SK-N-SH (cell line): ENCODE results near the gene PRRT1B. TPM values are rescaled to one million over a fixed set of nuclear protein-coding genes. Genes with fewer than 3 reads are reported as not detected.

Experiments
- CTCF ChIA-PET: fragments of 300-600, 350-600 bp; formaldehyde crosslinking; extraction: SDS; loops from one replicate; lab custom pipeline; 2021; lab: Yijun Ruan, JAX
- POLR2A ChIA-PET: fragments of 350-600 bp; sonication (Branson Sonifier 250); formaldehyde crosslinking; extraction: SDS; loops from one replicate; lab custom pipeline; 2020; ENCODE audit warnings: antibody characterized with exemption, inconsistent platforms; lab: Yijun Ruan, JAX
- DNase-seq: peaks from one replicate; pipeline ENCODE4 v3.0.0; 2012
- H2AFZ ChIP-seq: fragments of 200-600 bp; sonication (generic); 2 replicates; pipeline ENCODE4 v1.8.1; 2016; ENCODE audit warnings: antibody characterized with exemption, mild to moderate bottlenecking, low read depth
- H3F3A ChIP-seq: fragments of 200-600 bp; sonication (generic); replicated peaks from 2 replicates; pipeline ENCODE3; 2016; ENCODE audit warnings: antibody characterized with exemption, mild to moderate bottlenecking; ENCODE audit not compliant: insufficient read depth
- H3K27ac ChIP-seq, 2 experiments: fragments of 200-500 bp in 1 of 2; fragments of 200-600 bp in 1 of 2; sonication (Bioruptor generic) in 1 of 2; sonication (generic), shearing (Covaris generic) in 1 of 2; 2 replicates each; pipeline versions ENCODE4 v1.5.1 to v1.6.1; 2014 to 2016; ENCODE audit warnings: low read depth in 2 of 2, inconsistent platforms in 1 of 2, low read length in 1 of 2, mild to moderate bottlenecking in 1 of 2, mixed read lengths in 1 of 2
- H3K27me3 ChIP-seq: fragments of 200-600 bp; sonication (generic), shearing (Covaris generic); 2 replicates; pipeline ENCODE4 v1.6.1; 2016; ENCODE audit warnings: mixed run types; ENCODE audit not compliant: insufficient read depth
- H3K36me3 ChIP-seq, 2 experiments: fragments of 200-500 bp in 1 of 2; fragments of 200-600 bp in 1 of 2; sonication (Bioruptor generic) in 1 of 2; sonication (generic) in 1 of 2; replicated peaks in 1 of 2; 2 replicates each; pipeline versions ENCODE3 to v1.5.1; 2014 to 2016; ENCODE audit warnings: low read length in 1 of 2, mild to moderate bottlenecking in 1 of 2; ENCODE audit not compliant: insufficient read depth in 2 of 2, control insufficient read depth in 1 of 2
- H3K4me1 ChIP-seq, 2 experiments: fragments of 200-500 bp in 1 of 2; fragments of 200-600 bp in 1 of 2; sonication (Bioruptor generic) in 1 of 2; sonication (generic), shearing (Covaris generic) in 1 of 2; 2 replicates each; pipeline versions ENCODE4 v1.5.1 to v1.6.1; 2014 to 2016; ENCODE audit warnings: low read depth in 1 of 2, low read length in 1 of 2, mixed run types in 1 of 2; ENCODE audit not compliant: insufficient read depth in 2 of 2, control insufficient read depth in 1 of 2
- H3K4me2 ChIP-seq: fragments of 200-600 bp; sonication (generic), shearing (Covaris generic); 2 replicates; pipeline ENCODE4 v1.6.1; 2017; ENCODE audit warnings: mixed run types
- H3K4me3 ChIP-seq, 2 experiments: fragments of 200-500 bp in 1 of 2; fragments of 200-600 bp in 1 of 2; sonication (Bioruptor generic) in 1 of 2; sonication (generic), shearing (Covaris generic) in 1 of 2; 2 replicates each; pipeline versions ENCODE4 v1.5.1 to v1.8.1; 2014 to 2016; ENCODE audit warnings: low read depth in 2 of 2, inconsistent platforms in 1 of 2, low read length in 1 of 2, mild to moderate bottlenecking in 1 of 2, mixed read lengths in 1 of 2, moderate library complexity in 1 of 2
- H3K79me2 ChIP-seq: fragments of 200-600 bp; sonication (generic); 2 replicates; pipeline ENCODE4 v1.8.1; 2017; ENCODE audit warnings: mild to moderate bottlenecking; ENCODE audit not compliant: insufficient read depth
- H3K9ac ChIP-seq: fragments of 200-600 bp; sonication (generic); 2 replicates; pipeline ENCODE4 v1.6.1; 2017; ENCODE audit warnings: mixed run types
- H3K9me2 ChIP-seq: fragments of 200-600 bp; sonication (generic); 2 replicates; pipeline ENCODE4 v1.6.1; 2017; ENCODE audit warnings: mixed run types
- H3K9me3 ChIP-seq: fragments of 200-600 bp; sonication (generic); 2 replicates; pipeline ENCODE4 v1.6.1; 2017; ENCODE audit warnings: mixed run types, mild to moderate bottlenecking, moderate library complexity
- H4K20me1 ChIP-seq: fragments of 200-600 bp; sonication (generic); 2 replicates; pipeline ENCODE4 v1.6.1; 2017; ENCODE audit warnings: mild to moderate bottlenecking, mixed run types; ENCODE audit not compliant: insufficient read depth
- ELF1 ChIP-seq: IDR thresholded peaks from 2 replicates; pipeline ENCODE4 v1.4.0; 2012
- FOXM1 ChIP-seq: IDR thresholded peaks from 2 replicates; pipeline ENCODE4 v1.4.0; 2012; ENCODE audit warnings: low read depth, mild to moderate bottlenecking
- GABPA ChIP-seq: IDR thresholded peaks from 2 replicates; pipeline ENCODE4 v1.4.0; 2012; ENCODE audit warnings: low read depth, mild to moderate bottlenecking
- PBX3 ChIP-seq: IDR thresholded peaks from 2 replicates; pipeline ENCODE4; 2012
- RCOR1 ChIP-seq: fragments of 150-350 bp; IDR thresholded peaks from 2 replicates; pipeline ENCODE4 v1.6.1; 2017; ENCODE audit warnings: antibody characterized with exemption, low read length
- SMC3 ChIP-seq: IDR thresholded peaks from 2 replicates; pipeline ENCODE4 v1.6.1; 2012; ENCODE audit warnings: low read depth, low read length, improper control_type of control experiment
- TEAD4 ChIP-seq: IDR thresholded peaks from 2 replicates; pipeline ENCODE4 v1.4.0; 2012; ENCODE audit warnings: mild to moderate bottlenecking, borderline replicate concordance; ENCODE audit not compliant: insufficient read depth
- USF1 ChIP-seq: IDR thresholded peaks from 2 replicates; pipeline ENCODE4 v1.4.0; 2012; ENCODE audit warnings: low read depth, borderline replicate concordance
- USF2 ChIP-seq: fragments of 150-350 bp; IDR thresholded peaks from 2 replicates; pipeline ENCODE4 v1.6.1; 2017; ENCODE audit warnings: antibody characterized with exemption, low read length, low read depth, borderline replicate concordance
- WGBS: methylation state at CpG from one replicate; pipeline ENCODE4 v1.1.6; 2017; ENCODE audit warnings: low lambda C conversion rate; 5-methylcytosine and 5-hydroxymethylcytosine counted together
- polyA plus RNA-seq, 3 experiments: library from polyadenylated mRNA; depleted of rRNA; stranded (reverse); fragments of >200 nt; gene quantifications; 2 replicates each; pipeline ENCODE4 v1.2.3, GENCODE V29; 2012
- TF ChIP-seq, protein P1 (sequence below): fragments of 150-350 bp; IDR thresholded peaks from 2 replicates; pipeline ENCODE4 v1.6.1; 2016; ENCODE audit warnings: mild to moderate bottlenecking, low read depth, low read length
- TF ChIP-seq, protein P2 (sequence below): fragments of 200-600 bp; sonication (generic); IDR thresholded peaks from 2 replicates; pipeline ENCODE4 v1.6.1; 2017; ENCODE audit warnings: antibody characterized with exemption, mild to moderate bottlenecking, moderate library complexity

The PRRT1B gene
- polyA plus RNA-seq, 1 of the 3 experiments (the other 2 are of a cell fraction), result not detected

- Histone ChIP-seq H3K4me3 (no peak overlapping the region), H3K9me2 (no peaks in the 10 kb centered on the region), H3K4me2 (no peak overlapping the region)
- TF ChIP-seq TEAD4 (no peak), GABPA (no peak), PBX3 (no peak), FOXM1 (no peak), RCOR1 (no peak), USF2 (no peak)
- TF ChIP-seq, protein P1, sequence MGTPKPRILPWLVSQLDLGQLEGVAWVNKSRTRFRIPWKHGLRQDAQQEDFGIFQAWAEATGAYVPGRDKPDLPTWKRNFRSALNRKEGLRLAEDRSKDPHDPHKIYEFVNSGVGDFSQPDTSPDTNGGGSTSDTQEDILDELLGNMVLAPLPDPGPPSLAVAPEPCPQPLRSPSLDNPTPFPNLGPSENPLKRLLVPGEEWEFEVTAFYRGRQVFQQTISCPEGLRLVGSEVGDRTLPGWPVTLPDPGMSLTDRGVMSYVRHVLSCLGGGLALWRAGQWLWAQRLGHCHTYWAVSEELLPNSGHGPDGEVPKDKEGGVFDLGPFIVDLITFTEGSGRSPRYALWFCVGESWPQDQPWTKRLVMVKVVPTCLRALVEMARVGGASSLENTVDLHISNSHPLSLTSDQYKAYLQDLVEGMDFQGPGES, result no peak
- TF ChIP-seq, all 33 proteins: peak for 0
- ChIA-PET POLR2A (interaction anchor here (1.1 kb wide), 1 partner anchor 150 kb away, joined by 3 read pairs; no protein-coding TSS in a partner anchor), CTCF (interaction anchor here (0.6 to 1.1 kb wide), 3 partner anchors 9 to 36 kb away, joined by 3 read pairs; no protein-coding TSS in a partner anchor)
- no peak overlapping the region for H3K9ac ChIP-seq
- H3K36me3 ChIP-seq, result peaks cover 12 to 72% of the 10 kb centered on the region in 2 experiments
- 95% methylated on average over 9 of the region's 9 CpGs for WGBS
- H3K79me2 ChIP-seq, result no peaks in the 10 kb centered on the region
- H3K9me3 ChIP-seq, result no peaks in the 10 kb centered on the region
- H3K4me1 ChIP-seq, result no peaks in the 10 kb centered on the region; a peak in 1 of 4 replicates
- H3K27ac ChIP-seq, result no peak overlapping the region
- no peak overlapping the region for H2AFZ ChIP-seq
- no peaks in the 10 kb centered on the region for H4K20me1 ChIP-seq
- DNase-seq, result no peak
- H3F3A ChIP-seq, result no peaks in the 10 kb centered on the region
- no peaks in the 10 kb centered on the region for H3K27me3 ChIP-seq
Observed at GRCh38 chr9:131523086-131523388, 22.3 kb upstream of the PRRT1B start.

- no peaks in the 10 kb centered on the region for H3F3A ChIP-seq
- POLR2A ChIA-PET, result interaction anchor here (0.9 to 1.1 kb wide), 2 partner anchors 150 to 174 kb away, joined by 3 read pairs; no protein-coding TSS in a partner anchor
- H3K4me3 ChIP-seq, result no peak overlapping the region
- no peaks in the 10 kb centered on the region for H4K20me1 ChIP-seq
- H3K27ac ChIP-seq, result no peak overlapping the region; a peak in 1 of 4 replicates
- H2AFZ ChIP-seq, result no peak overlapping the region
- H3K4me1 ChIP-seq, result no peaks in the 10 kb centered on the region; a peak in 1 of 4 replicates
- no peaks in the 10 kb centered on the region for H3K9me3 ChIP-seq
- H3K36me3 ChIP-seq, result peaks cover 12 to 72% of the 10 kb centered on the region in 2 experiments
- no peak for DNase-seq
- CTCF ChIA-PET, result interaction anchor here (0.6 to 1.1 kb wide), 3 partner anchors 10 to 36 kb away, joined by 3 read pairs; no protein-coding TSS in a partner anchor
- TF ChIP-seq ELF1, result no peak
- TF ChIP-seq USF1, result no peak
- no peak for TF ChIP-seq SMC3
- TF ChIP-seq, protein P2, sequence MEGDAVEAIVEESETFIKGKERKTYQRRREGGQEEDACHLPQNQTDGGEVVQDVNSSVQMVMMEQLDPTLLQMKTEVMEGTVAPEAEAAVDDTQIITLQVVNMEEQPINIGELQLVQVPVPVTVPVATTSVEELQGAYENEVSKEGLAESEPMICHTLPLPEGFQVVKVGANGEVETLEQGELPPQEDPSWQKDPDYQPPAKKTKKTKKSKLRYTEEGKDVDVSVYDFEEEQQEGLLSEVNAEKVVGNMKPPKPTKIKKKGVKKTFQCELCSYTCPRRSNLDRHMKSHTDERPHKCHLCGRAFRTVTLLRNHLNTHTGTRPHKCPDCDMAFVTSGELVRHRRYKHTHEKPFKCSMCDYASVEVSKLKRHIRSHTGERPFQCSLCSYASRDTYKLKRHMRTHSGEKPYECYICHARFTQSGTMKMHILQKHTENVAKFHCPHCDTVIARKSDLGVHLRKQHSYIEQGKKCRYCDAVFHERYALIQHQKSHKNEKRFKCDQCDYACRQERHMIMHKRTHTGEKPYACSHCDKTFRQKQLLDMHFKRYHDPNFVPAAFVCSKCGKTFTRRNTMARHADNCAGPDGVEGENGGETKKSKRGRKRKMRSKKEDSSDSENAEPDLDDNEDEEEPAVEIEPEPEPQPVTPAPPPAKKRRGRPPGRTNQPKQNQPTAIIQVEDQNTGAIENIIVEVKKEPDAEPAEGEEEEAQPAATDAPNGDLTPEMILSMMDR, result no peak
- TF ChIP-seq, all 33 proteins: peak for 0
- Histone ChIP-seq H3K9me2 (no peaks in the 10 kb centered on the region), H3K9ac (no peak overlapping the region), H3K4me2 (no peak overlapping the region), H3K79me2 (no peaks in the 10 kb centered on the region), H3K27me3 (no peaks in the 10 kb centered on the region)
- WGBS, result 87% methylated on average over 15 of the region's 29 CpGs
Observed at GRCh38 chr9:131523451-131524435, 21.6 kb upstream of the PRRT1B start.
